Peyer's patch (tissue), 4 donors: ENCODE measurements around the gene HCFC1R1. TPM values are rescaled to one million over a fixed set of nuclear protein-coding genes. Genes with fewer than 3 reads are reported as not detected.

Experiments used
- DNase-seq, 3 donors: peaks; one replicate each; pipeline ENCODE4 v3.0.0-alpha.2; 2017 to 2019
- H3K27ac ChIP-seq, 4 donors: fragments of 200-600 bp; sonication (generic); one replicate each; pipeline ENCODE4 v1.5.1; 2016 to 2019
- H3K27me3 ChIP-seq, 2 donors: fragments of 200-600 bp; sonication (generic); one replicate each; pipeline ENCODE4 v1.5.1; 2019
- H3K36me3 ChIP-seq, 3 donors: fragments of 200-600 bp; sonication (generic); one replicate each; pipeline ENCODE4 v1.5.1; 2016 to 2019
- H3K4me1 ChIP-seq, 4 donors: fragments of 200-600 bp; sonication (generic); one replicate each; pipeline ENCODE4 v1.5.1; 2016 to 2019
- H3K4me3 ChIP-seq, 4 donors: fragments of 200-600 bp; sonication (generic); 1 replicate in 3 of 4; 2 replicates in 1 of 4; pipeline ENCODE4 v1.5.1; 2016 to 2019; ENCODE audit warnings: mild to moderate bottlenecking in 1 of 4
- H3K9me3 ChIP-seq, 4 donors: fragments of 200-600 bp; sonication (generic); one replicate each; pipeline ENCODE4 v1.5.1; 2016 to 2019; ENCODE audit warnings: mild to moderate bottlenecking in 1 of 4
- POLR2A ChIP-seq, 2 donors: fragments of 450-650 bp; IDR thresholded peaks; one replicate each; pipeline ENCODE4 v1.5.1; 2017; ENCODE audit warnings: antibody characterized with exemption in 2 of 2, mild to moderate bottlenecking in 2 of 2, moderate library complexity in 2 of 2
- total RNA-seq, 4 donors: library from RNA; depleted of rRNA; stranded (reverse); fragments of >200 nt; gene quantifications; one replicate each; pipeline ENCODE4 v1.1.0, GENCODE V29; 2016
- TF ChIP-seq, protein P1 (sequence below), 6 experiments: fragments of 450-650 bp in 4 of 6; fragments of 200-600 bp in 2 of 6; sonication (generic) in 1 of 6; IDR thresholded peaks; one replicate each; pipeline ENCODE4 v1.5.1; 2017 to 2019; ENCODE audit warnings: antibody characterized with exemption in 6 of 6, mild to moderate bottlenecking in 3 of 6, moderate library complexity in 1 of 6

The HCFC1R1 gene
- total RNA-seq, 4 donors from 2014 or later = 14.0 to 38.0 (median 34.1) TPM

DNA sequence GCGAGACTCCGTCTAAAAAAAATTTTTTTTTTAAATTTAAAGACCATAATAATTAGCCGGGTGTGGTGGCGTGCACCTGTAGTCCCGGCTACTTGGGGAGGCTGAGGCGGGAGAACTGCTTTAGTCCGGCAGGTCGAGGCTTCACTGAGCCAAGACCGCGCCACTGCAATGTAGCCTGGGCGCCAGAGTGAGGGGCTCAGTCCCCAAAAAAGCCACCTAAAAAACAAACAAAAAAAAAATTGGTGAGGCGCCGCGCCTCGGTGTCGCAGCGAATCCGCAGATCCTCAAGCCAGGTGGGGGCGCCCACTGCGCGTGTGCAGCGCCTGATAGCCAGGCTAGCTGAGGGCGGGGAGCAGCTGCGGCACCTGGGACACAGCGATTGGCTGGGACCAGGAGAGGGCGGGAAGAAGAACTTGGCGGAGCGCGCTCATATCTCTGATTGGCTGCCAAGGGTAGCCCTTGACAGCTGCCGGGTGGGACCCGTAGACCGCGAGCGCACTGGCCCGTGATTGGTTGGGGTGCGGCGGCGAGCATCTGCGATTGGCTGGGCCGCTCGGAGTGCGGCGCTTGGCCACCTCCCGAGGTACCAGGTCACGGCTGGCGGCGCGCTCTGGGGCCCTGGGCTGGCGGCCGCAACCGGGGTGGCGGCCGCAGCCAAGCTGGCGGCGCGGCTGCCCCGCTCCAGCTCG is 20.0 kb downstream of the HCFC1R1 start:
- DNase-seq = peak; percentile 95 to 99 (median 98)
- H3K27me3 ChIP-seq = no peaks in the 10 kb centered on the region
- TF ChIP-seq, protein P1, sequence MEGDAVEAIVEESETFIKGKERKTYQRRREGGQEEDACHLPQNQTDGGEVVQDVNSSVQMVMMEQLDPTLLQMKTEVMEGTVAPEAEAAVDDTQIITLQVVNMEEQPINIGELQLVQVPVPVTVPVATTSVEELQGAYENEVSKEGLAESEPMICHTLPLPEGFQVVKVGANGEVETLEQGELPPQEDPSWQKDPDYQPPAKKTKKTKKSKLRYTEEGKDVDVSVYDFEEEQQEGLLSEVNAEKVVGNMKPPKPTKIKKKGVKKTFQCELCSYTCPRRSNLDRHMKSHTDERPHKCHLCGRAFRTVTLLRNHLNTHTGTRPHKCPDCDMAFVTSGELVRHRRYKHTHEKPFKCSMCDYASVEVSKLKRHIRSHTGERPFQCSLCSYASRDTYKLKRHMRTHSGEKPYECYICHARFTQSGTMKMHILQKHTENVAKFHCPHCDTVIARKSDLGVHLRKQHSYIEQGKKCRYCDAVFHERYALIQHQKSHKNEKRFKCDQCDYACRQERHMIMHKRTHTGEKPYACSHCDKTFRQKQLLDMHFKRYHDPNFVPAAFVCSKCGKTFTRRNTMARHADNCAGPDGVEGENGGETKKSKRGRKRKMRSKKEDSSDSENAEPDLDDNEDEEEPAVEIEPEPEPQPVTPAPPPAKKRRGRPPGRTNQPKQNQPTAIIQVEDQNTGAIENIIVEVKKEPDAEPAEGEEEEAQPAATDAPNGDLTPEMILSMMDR (IDR thresholded peaks at IDR 0.05) = peak; percentile 51 to 86 (median 62)
- peak; percentile 69 to 86 for TF ChIP-seq POLR2A (IDR thresholded peaks at IDR 0.05)
- H3K27ac ChIP-seq = peak overlapping the region in 1 of 4 donors; percentile 96
- H3K36me3 ChIP-seq = no peaks in the 10 kb centered on the region
- no peaks in the 10 kb centered on the region for H3K9me3 ChIP-seq
- peaks cover 8 to 29% (median 14%) of the 10 kb centered on the region in 4 donors for H3K4me1 ChIP-seq
- peak overlapping the region in 3 of 4 donors; percentile 25 to 58 (median 42) for H3K4me3 ChIP-seq

DNA sequence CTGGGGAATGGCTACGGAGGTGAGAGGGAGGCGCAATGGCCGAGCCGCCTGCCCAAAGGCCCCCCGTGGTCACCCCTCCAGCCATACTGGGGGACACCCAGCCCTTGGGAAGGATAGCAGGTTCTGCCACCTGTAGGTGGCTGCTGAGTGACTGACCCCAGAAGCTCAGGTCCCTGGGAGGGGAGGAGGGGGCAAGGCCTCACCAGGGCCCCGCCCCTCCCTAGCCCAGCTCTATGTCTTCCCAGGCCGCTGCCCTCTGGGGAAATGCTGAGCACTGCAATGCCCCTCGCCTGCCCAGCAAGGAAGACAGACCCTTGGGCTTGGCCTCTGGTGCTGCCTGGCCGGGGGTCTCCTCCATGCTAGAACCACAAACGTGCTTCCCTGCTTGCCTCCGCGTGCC is 22.4 kb downstream of the HCFC1R1 start:
- no peak for DNase-seq
- Histone ChIP-seq H3K36me3 (no peaks in the 10 kb centered on the region), H3K4me3 (no peak overlapping the region), H3K27me3 (no peaks in the 10 kb centered on the region), H3K4me1 (peaks cover 0 to 5% (median 2%) of the 10 kb centered on the region in 4 donors), H3K27ac (no peak overlapping the region), H3K9me3 (no peaks in the 10 kb centered on the region)
- TF ChIP-seq POLR2A (IDR thresholded peaks at IDR 0.05) = no peak
- TF ChIP-seq, protein P1 (IDR thresholded peaks at IDR 0.05) = no peak

DNA sequence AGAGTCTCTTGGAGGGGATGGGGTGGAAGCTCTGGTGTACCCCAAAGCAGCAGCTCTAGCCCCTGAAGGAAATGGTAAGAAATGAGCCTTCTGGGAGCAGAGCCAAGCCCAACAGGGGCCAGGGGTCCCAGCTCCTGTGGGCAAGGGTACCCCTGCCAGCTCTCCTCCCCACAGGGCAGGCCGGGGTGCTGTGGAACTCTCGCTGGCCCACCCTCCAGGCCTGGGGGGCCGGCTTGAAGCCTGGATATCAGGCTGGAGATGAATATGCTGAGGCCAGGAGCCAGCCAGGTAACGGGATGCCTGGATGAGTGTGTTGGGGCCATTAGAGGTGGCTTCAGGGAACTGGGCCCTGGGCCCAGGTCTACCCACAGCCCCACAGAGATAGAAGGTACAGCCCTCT is 23.2 kb downstream of the HCFC1R1 start:
- H3K36me3 ChIP-seq = no peaks in the 10 kb centered on the region
- DNase-seq = no peak
- no peak overlapping the region for H3K27ac ChIP-seq
- no peaks in the 10 kb centered on the region for H3K27me3 ChIP-seq
- H3K4me1 ChIP-seq = peaks cover 0 to 4% (median 0%) of the 10 kb centered on the region in 4 donors
- H3K9me3 ChIP-seq = no peaks in the 10 kb centered on the region
- TF ChIP-seq, protein P1 (IDR thresholded peaks at IDR 0.05) = no peak
- TF ChIP-seq POLR2A (IDR thresholded peaks at IDR 0.05) = no peak
- H3K4me3 ChIP-seq = no peak overlapping the region

DNA sequence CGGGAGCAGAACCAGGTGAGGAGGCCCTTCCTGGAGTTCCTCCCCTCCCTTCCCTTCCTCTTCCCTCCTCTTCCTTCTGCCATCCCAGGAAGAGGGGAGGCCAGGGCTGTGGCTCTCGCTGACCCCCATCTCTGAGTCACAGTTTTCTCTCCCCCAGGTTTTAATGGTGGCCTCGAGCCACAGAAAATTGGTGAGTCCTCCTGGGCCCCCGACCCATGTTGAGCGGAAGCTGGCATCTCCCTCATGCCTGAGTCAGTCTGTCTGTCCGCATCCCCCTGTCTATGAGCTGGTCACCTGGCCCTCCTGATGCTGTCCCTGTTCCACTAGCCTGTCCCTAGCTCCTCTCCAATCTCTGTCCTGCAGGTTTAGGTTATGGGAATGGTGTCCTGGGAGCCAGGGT is 23.8 kb downstream of the HCFC1R1 start:
- H3K9me3 ChIP-seq = no peaks in the 10 kb centered on the region
- H3K4me1 ChIP-seq = peaks cover 0 to 3% (median 0%) of the 10 kb centered on the region in 4 donors
- H3K4me3 ChIP-seq = no peak overlapping the region
- no peak overlapping the region for H3K27ac ChIP-seq
- H3K36me3 ChIP-seq = no peaks in the 10 kb centered on the region
- no peaks in the 10 kb centered on the region for H3K27me3 ChIP-seq
- DNase-seq = no peak
- TF ChIP-seq POLR2A (IDR thresholded peaks at IDR 0.05) = no peak
- TF ChIP-seq, protein P1 (IDR thresholded peaks at IDR 0.05) = no peak

DNA sequence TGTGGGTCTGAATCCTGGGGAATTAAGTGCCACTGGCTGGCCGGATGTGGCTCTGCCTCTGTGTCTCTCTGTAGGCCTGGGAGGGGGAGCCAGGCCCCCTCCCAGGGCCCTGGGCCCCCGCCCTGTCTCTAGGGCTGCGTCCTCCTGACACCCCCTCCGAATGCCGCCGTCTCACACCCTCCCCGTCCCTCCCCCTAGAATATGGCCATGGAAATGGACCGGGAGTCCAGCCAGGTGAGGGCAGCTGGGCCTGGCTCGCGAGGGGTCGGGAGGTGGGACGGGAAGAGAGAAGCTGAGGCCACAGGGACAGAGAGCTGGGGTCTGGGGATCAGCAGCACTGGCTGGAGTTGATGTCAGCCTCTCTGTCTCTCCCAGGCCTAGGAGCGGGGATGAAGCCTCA is 27.4 kb downstream of the HCFC1R1 start:
- H3K9me3 ChIP-seq = no peaks in the 10 kb centered on the region
- H3K27ac ChIP-seq = no peak overlapping the region
- H3K27me3 ChIP-seq = no peaks in the 10 kb centered on the region
- no peak overlapping the region for H3K4me3 ChIP-seq
- DNase-seq = no peak
- no peak for TF ChIP-seq POLR2A (IDR thresholded peaks at IDR 0.05)
- TF ChIP-seq, protein P1 (IDR thresholded peaks at IDR 0.05) = no peak
- H3K4me1 ChIP-seq = no peaks in the 10 kb centered on the region
- H3K36me3 ChIP-seq = no peaks in the 10 kb centered on the region
